Measurements from ENCODE around the gene GORASP1. TPM values are rescaled to one million over a fixed set of nuclear protein-coding genes. Genes with fewer than 3 reads are reported as not detected.

The GORASP1 gene
- total RNA-seq, 4 donors from 2014 or later = 29.0 to 45.2 (median 34.4) TPM

GRCh38 chr3:39094851-39095677 is 12.4 kb downstream of the GORASP1 start:
- TF ChIP-seq CTCF (IDR thresholded peaks at IDR 0.05; ENCODE audit: low read depth) = no peak

GRCh38 chr3:39090922-39091321 is 16.5 kb downstream of the GORASP1 start:
- no peak for TF ChIP-seq CTCF (IDR thresholded peaks at IDR 0.05; ENCODE audit: low read depth)

- no peak for TF ChIP-seq CTCF (IDR thresholded peaks at IDR 0.05; ENCODE audit: low read depth)
Observed at GRCh38 chr3:39088889-39089288, 18.5 kb downstream of the GORASP1 start.

- TF ChIP-seq CTCF (IDR thresholded peaks at IDR 0.05; ENCODE audit: low read depth) = no peak
Observed at GRCh38 chr3:39088456-39088855, 19.0 kb downstream of the GORASP1 start.

GRCh38 chr3:39086144-39086543 is 21.3 kb downstream of the GORASP1 start:
- no peak for TF ChIP-seq CTCF (IDR thresholded peaks at IDR 0.05; ENCODE audit: low read depth)

- no peak for TF ChIP-seq CTCF (IDR thresholded peaks at IDR 0.05; ENCODE audit: low read depth)
Observed at GRCh38 chr3:39082666-39083313, 24.6 kb downstream of the GORASP1 start.

GRCh38 chr3:39080026-39080425 is 27.4 kb downstream of the GORASP1 start:
- no peak for TF ChIP-seq CTCF (IDR thresholded peaks at IDR 0.05; ENCODE audit: low read depth)

Measured in subcutaneous adipose tissue (tissue), 4 donors.